ENCODE measurements around the gene IQGAP3.
A peak's percentile ranks its signal among the peaks of the same experiment; 100 is the strongest.
"Not testable (repeated sequence)": the region's sequence is repeated elsewhere in the genome, so short reads cannot be mapped to it uniquely, and the experiment has no call there.

The IQGAP3 gene, protein sequence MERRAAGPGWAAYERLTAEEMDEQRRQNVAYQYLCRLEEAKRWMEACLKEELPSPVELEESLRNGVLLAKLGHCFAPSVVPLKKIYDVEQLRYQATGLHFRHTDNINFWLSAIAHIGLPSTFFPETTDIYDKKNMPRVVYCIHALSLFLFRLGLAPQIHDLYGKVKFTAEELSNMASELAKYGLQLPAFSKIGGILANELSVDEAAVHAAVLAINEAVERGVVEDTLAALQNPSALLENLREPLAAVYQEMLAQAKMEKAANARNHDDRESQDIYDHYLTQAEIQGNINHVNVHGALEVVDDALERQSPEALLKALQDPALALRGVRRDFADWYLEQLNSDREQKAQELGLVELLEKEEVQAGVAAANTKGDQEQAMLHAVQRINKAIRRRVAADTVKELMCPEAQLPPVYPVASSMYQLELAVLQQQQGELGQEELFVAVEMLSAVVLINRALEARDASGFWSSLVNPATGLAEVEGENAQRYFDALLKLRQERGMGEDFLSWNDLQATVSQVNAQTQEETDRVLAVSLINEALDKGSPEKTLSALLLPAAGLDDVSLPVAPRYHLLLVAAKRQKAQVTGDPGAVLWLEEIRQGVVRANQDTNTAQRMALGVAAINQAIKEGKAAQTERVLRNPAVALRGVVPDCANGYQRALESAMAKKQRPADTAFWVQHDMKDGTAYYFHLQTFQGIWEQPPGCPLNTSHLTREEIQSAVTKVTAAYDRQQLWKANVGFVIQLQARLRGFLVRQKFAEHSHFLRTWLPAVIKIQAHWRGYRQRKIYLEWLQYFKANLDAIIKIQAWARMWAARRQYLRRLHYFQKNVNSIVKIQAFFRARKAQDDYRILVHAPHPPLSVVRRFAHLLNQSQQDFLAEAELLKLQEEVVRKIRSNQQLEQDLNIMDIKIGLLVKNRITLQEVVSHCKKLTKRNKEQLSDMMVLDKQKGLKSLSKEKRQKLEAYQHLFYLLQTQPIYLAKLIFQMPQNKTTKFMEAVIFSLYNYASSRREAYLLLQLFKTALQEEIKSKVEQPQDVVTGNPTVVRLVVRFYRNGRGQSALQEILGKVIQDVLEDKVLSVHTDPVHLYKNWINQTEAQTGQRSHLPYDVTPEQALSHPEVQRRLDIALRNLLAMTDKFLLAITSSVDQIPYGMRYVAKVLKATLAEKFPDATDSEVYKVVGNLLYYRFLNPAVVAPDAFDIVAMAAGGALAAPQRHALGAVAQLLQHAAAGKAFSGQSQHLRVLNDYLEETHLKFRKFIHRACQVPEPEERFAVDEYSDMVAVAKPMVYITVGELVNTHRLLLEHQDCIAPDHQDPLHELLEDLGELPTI (N-terminal part only)

DNA sequence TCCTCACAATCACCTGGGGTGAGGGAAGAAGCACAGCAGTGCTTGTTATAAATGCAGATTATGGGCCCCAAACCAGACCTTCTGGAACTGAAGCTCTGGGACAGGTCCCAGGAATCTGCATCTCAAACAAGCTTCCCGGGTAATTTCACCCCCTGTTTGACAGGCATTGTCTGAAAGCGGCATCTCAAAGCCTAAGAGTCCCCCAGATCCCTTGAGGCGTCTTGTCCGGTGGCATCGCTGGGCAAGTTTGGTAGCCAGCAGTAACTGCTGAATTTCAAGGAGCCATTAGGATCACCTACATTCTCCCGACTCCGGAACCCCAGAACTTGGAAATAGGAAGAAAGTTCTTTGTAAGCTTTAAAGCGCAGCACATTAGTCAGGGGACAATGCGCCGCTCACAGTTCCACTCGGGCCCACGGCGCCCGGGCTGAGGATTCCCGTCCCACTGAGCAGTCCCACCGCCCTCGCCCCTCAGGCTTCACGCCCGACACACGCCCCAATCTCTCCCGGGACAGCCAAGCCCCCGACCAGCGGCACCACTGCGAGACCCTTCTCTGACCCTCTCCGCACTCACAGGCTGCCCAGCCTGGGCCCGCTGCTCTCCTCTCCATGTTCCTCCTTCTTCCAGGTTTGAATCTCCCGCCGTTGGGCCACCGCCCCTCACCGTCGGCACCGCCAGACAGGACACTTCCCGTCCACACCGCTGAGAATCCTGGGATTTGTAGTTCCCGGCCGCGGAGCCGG lies at the start of gene IQGAP3:
TSS of gene IQGAP3 (minus strand) at position 647 of the 744 bp plus-strand sequence. CDS start at position 611, 36 bp downstream.
- Mint-ChIP-seq H3K4me3 (peak within 1 kb of the TSS; percentile 95), H3K27me3 (ENCODE audit: low read depth) (peaks cover 17% of the 10 kb centered on the region), H3K9me3 (no peaks in the 10 kb centered on the region), H3K36me3 (ENCODE audit: low read depth) (peaks cover 8% of the 10 kb centered on the region), H3K27ac (peak within 1 kb of the TSS; percentile 76), H3K4me1 (ENCODE audit: low read depth) (peaks cover 20% of the 10 kb centered on the region)
- DNase-seq (ENCODE audit: low spot score) = peak; percentile 72

DNA sequence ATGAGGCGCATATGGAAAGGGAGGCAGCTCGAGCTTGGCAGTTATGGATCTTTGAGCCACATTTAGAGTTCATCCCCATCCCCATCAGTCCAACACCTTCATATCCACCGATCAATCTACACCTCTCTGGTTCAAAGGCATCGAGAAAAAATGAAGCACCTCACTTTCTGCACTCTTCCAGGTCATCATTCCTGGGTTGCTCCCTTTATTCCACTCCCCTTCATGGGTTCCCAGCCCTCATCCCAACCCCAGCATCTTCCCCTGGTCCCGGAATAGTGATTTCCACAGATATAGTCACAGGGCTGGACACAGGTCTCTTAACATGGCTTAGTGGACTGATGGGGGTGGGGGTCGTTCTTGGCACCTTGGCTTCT lies 47.2 kb upstream of the IQGAP3 start:
- Mint-ChIP-seq H3K27ac (no peak overlapping the region), H3K27me3 (ENCODE audit: low read depth) (peaks cover 63% of the 10 kb centered on the region), H3K4me1 (ENCODE audit: low read depth) (peaks cover 4% of the 10 kb centered on the region), H3K4me3 (no peak overlapping the region), H3K36me3 (ENCODE audit: low read depth) (no peaks in the 10 kb centered on the region), H3K9me3 (no peaks in the 10 kb centered on the region)
- DNase-seq (ENCODE audit: low spot score) = no peak

DNA sequence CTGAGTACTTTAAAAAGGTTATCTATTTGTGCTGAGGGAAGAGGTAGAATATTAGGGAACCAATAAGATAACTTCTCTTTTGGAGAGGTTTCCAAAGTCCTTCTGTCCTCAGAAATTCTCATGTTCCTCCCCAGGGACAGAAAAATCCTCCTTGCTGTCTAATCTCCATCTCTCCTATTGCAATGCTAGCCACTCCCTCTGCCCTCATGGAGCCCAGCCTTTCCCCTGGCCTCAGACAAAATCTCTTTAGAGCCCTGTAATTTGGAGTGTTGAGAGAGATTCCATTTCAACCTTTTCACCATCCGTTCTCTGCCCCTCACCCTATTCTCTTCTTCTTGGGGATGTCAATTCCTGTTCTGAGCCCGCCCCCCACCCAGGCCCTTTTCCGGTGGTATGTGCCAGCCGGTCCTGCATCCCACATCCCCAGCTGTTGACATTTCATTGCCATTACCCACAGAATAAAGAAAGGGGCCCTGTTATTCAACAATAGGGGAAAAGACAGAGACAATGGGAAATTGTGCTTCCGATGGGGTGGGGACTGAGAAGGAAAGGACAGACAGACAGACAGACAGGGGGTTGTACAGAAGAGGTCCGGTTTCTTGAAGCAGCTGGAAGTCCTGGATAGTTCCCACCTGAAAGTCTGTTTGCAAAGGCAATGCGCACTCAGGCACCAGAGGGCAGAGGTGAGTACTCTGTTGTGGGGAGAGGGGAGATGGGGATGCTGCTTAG lies 46.7 kb upstream of the IQGAP3 start, which contains the start of gene HAPLN2:
TSS of gene HAPLN2 (plus strand) at position 563 of the 729 bp plus-strand sequence. CDS start 4,076 bp downstream, outside the sequence.
- peaks cover 65% of the 10 kb centered on the region for H3K27me3 Mint-ChIP-seq (ENCODE audit: low read depth)
- H3K36me3 Mint-ChIP-seq (ENCODE audit: low read depth) = no peaks in the 10 kb centered on the region
- H3K9me3 Mint-ChIP-seq = no peaks in the 10 kb centered on the region
- no peak within 1 kb of the TSS for H3K4me3 Mint-ChIP-seq
- H3K27ac Mint-ChIP-seq = no peak within 1 kb of the TSS
- no peak for DNase-seq (ENCODE audit: low spot score)
- peaks cover 1% of the 10 kb centered on the region for H3K4me1 Mint-ChIP-seq (ENCODE audit: low read depth)

DNA sequence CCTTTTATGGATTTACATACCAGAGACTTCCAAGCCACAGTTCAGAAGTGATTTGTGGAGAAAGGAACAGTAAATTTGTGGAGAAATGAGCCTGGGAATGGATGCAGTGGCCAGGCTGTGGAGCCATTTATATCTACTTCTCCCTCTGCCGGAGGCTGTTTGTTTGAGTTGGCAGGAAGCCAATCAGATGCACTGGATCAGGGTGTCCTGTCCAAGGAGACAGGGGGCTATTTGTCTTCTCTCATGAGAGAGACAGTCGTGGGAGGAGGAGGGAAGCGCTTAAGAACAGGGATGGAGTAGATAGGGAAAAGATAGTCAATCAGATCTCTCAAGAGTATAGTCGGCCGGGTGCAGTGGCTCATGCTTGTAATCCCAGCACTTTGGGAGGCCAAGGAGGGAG lies 44.1 kb upstream of the IQGAP3 start:
- no peaks in the 10 kb centered on the region for H3K9me3 Mint-ChIP-seq
- H3K27me3 Mint-ChIP-seq (ENCODE audit: low read depth) = peaks cover 63% of the 10 kb centered on the region
- H3K27ac Mint-ChIP-seq = no peak overlapping the region
- no peaks in the 10 kb centered on the region for H3K36me3 Mint-ChIP-seq (ENCODE audit: low read depth)
- DNase-seq (ENCODE audit: low spot score) = no peak
- H3K4me3 Mint-ChIP-seq = no peak overlapping the region
- peaks cover 1% of the 10 kb centered on the region for H3K4me1 Mint-ChIP-seq (ENCODE audit: low read depth)

DNA sequence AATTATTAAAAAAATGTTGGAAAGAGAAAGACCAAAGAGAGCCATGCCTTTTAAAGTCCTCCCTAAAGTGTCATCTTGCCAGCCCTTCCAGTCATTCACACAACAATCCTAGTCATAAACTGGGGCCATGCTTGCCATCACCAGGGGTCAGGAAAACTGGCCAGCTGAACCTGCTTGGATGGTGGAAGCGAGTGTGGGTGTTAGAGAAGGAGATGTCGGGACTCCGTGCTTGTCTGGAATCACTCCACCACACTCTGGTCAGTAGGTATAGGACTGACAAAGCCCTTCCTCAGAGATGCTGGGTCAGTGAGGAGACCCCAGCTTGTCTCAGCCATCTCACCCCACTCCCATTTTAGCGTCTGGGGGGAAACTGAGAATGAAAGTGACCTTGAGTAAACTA lies 43.6 kb upstream of the IQGAP3 start:
- H3K4me1 Mint-ChIP-seq (ENCODE audit: low read depth) = peaks cover 1% of the 10 kb centered on the region
- H3K9me3 Mint-ChIP-seq = no peaks in the 10 kb centered on the region
- no peak overlapping the region for H3K27ac Mint-ChIP-seq
- peaks cover 61% of the 10 kb centered on the region for H3K27me3 Mint-ChIP-seq (ENCODE audit: low read depth)
- DNase-seq (ENCODE audit: low spot score) = no peak
- no peaks in the 10 kb centered on the region for H3K36me3 Mint-ChIP-seq (ENCODE audit: low read depth)
- H3K4me3 Mint-ChIP-seq = no peak overlapping the region

DNA sequence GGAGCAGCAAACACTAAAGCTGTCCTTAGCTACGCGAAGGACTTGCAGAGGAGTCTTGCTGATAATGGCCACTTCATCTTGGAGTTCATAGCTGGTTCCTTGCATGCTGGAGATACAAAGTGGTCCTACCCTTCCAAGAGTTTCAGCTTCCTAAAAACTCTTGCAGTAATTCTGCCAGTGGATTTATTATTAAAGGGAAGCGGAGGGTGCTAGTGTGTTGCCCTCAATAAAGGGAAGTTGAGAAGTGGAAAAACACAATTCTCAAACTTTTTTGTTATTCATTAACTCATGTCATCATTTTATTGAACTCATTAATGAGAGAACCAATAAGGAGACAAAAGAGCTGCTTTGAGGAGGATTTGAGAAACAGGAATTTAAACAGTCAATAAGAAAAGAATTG lies 40.3 kb upstream of the IQGAP3 start:
- Mint-ChIP-seq H3K27ac (no peak overlapping the region), H3K36me3 (ENCODE audit: low read depth) (no peaks in the 10 kb centered on the region), H3K4me3 (no peak overlapping the region), H3K9me3 (no peaks in the 10 kb centered on the region), H3K27me3 (ENCODE audit: low read depth) (peaks cover 43% of the 10 kb centered on the region), H3K4me1 (ENCODE audit: low read depth) (peaks cover 9% of the 10 kb centered on the region)
- no peak for DNase-seq (ENCODE audit: low spot score)

DNA sequence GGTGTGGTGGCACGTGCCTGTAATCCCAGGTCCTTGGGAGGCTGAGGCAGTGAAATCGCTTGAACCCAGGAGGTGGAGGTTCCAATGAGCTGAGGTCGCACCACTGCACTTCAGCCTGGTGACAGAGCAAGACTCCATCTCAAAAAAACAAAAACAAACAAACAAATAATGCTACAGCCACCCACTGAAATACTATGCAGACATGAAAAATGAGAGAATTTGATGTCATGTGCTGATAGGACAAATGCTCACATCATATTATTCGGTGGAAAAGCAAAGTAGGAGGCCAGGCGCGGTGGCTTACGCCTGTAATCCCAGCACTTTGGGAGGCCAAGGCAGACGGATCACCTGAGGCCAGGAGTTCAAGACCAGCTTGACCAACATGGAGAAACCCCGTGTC lies 37.7 kb upstream of the IQGAP3 start:
- peaks cover 33% of the 10 kb centered on the region for H3K27me3 Mint-ChIP-seq (ENCODE audit: low read depth)
- not testable (repeated sequence) for H3K4me1 Mint-ChIP-seq (ENCODE audit: low read depth); H3K27ac Mint-ChIP-seq; DNase-seq (ENCODE audit: low spot score); H3K36me3 Mint-ChIP-seq (ENCODE audit: low read depth); H3K9me3 Mint-ChIP-seq; H3K4me3 Mint-ChIP-seq

DNA sequence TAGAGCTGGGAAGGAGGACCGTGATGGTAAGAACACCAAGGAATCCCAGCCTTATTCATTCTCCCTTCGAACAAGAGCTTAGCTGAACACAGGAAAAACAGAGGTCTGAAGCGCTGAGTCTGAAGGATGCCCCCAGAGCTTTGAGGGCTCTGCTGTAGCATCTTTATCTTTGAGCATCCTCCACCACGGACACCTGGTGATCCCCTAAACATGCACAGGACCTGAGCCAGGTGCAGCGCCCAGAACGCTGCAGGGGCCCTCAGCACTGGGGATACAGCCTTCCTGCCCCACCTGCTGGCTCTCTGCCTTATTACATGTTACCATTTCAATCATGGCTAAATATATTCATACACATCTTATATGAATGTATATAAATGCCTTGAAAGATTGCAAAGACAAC lies 36.6 kb upstream of the IQGAP3 start:
- DNase-seq (ENCODE audit: low spot score) = peak; percentile 37
- Mint-ChIP-seq H3K36me3 (ENCODE audit: low read depth) (no peaks in the 10 kb centered on the region), H3K27me3 (ENCODE audit: low read depth) (peaks cover 24% of the 10 kb centered on the region), H3K4me3 (no peak overlapping the region), H3K27ac (no peak overlapping the region), H3K9me3 (no peaks in the 10 kb centered on the region), H3K4me1 (ENCODE audit: low read depth) (peaks cover 8% of the 10 kb centered on the region)

DNA sequence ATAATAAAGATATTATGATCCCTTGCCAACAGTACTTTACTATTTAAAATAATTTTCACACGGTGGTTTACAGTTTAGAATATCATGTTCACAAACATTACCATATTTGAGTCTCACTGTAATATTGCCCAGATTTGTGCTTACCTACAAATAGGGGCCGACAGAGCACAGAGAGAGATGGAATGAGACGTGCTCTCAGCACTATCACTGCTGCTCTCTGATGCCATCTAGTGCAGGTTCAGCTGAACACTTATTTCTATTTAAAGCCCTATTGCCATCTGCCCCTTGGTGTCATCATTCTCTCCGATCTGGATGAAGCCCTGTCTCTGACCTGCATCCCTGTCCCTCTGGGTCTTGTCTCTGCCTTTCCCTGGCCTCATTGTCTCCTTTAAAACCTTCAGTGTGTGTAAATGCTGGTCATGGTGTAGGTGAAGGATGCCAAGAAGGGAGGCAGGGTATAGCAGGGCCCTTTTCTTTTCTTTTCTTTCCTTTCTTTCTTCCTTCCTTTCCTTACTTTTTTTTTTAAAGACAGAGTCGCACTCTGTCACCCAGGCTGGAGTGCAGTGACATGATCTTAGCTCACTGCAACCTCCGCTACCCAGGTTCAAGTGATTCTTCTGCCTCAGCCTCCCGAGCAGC lies 35.8 kb upstream of the IQGAP3 start:
- Mint-ChIP-seq H3K27me3 (ENCODE audit: low read depth) (peaks cover 19% of the 10 kb centered on the region), H3K4me1 (ENCODE audit: low read depth) (peaks cover 8% of the 10 kb centered on the region), H3K9me3 (no peaks in the 10 kb centered on the region), H3K36me3 (ENCODE audit: low read depth) (no peaks in the 10 kb centered on the region), H3K4me3 (no peak overlapping the region), H3K27ac (no peak overlapping the region)
- DNase-seq (ENCODE audit: low spot score) = peak; percentile 48

DNA sequence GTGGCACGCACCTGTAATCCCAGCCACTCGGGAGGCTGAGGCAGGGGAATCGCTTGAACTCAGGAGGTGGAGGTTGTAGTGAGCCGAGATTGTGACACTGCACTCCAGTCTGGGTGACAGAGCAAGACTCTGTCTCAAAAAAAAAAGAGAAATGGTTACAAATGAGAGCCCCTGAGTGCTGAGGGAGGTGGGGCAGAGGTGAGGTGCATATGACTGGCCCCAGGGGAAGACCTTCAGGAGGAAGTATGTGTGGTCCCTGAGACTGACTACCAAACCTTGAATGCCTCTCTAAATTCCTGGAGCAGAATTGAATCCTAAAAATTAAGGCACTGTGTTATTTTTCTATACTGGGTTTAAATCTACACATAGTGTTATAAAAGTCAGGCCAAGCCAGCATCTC lies 35.0 kb upstream of the IQGAP3 start:
- Mint-ChIP-seq H3K4me1 (ENCODE audit: low read depth) (peaks cover 12% of the 10 kb centered on the region), H3K27me3 (ENCODE audit: low read depth) (peaks cover 12% of the 10 kb centered on the region)
- not testable (repeated sequence) for H3K9me3 Mint-ChIP-seq; DNase-seq (ENCODE audit: low spot score); H3K36me3 Mint-ChIP-seq (ENCODE audit: low read depth); H3K4me3 Mint-ChIP-seq; H3K27ac Mint-ChIP-seq

DNA sequence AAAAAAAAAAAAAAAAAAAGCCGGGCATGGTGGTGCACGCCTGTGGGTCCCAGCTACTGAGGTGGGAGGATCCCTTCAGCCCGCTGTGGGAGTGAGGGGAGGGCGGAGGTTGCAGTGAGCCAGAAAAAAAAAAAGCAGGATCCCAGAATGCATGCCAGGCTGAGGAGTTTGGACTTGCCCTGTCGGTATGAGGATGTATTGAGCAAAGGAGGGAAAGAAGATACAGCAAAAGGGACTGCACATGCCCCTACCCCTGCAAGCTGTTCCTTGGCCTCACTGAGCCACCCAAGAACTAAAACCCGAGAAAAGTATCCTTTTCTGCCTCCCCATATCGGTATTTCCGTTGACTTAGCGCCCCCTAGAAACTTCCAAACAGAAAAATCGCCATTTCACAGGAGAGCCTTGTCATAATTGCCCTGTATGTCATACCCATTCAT lies 30.2 kb upstream of the IQGAP3 start:
- Mint-ChIP-seq H3K27me3 (ENCODE audit: low read depth) (no peaks in the 10 kb centered on the region), H3K27ac (peak overlapping the region; percentile 34), H3K9me3 (no peaks in the 10 kb centered on the region), H3K36me3 (ENCODE audit: low read depth) (peaks cover 14% of the 10 kb centered on the region), H3K4me3 (peak overlapping the region; percentile 61), H3K4me1 (ENCODE audit: low read depth) (peaks cover 21% of the 10 kb centered on the region)
- DNase-seq (ENCODE audit: low spot score) = no peak

DNA sequence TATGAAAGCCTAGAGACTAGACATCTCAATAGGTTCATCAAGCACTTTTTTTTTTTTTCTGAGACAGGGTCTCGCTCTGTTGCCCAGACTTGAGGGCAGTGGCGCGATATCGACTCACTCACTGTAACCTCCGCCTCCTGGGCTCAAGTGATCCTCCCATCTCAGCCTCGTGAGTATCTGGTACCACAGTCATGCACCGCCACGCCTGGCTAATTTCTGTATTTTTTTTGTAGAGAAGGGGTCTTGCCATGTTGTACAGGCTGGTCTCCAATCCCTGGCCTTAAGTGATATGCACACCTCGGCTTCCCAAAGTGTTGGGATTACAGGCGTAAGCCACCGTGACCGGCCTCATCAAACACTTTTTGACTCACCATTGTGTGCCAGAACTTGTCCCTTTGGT lies 29.5 kb upstream of the IQGAP3 start:
- peaks cover 21% of the 10 kb centered on the region for H3K4me1 Mint-ChIP-seq (ENCODE audit: low read depth)
- peak overlapping the region; percentile 98 for H3K27ac Mint-ChIP-seq
- H3K27me3 Mint-ChIP-seq (ENCODE audit: low read depth) = no peaks in the 10 kb centered on the region
- peaks cover 19% of the 10 kb centered on the region for H3K36me3 Mint-ChIP-seq (ENCODE audit: low read depth)
- H3K4me3 Mint-ChIP-seq = peak overlapping the region; percentile 94
- DNase-seq (ENCODE audit: low spot score) = no peak
- H3K9me3 Mint-ChIP-seq = no peaks in the 10 kb centered on the region
